ENCODE measurements around the gene PEX7.

- no peak for TF ChIP-seq CTCF (IDR thresholded peaks at IDR 0.05)
- TF ChIP-seq POLR2A (IDR thresholded peaks at IDR 0.05), result no peak
These were observed 137.1 kb downstream of the PEX7 start for GRCh38 chr6:136959471-136959891.

All from tibial nerve (tissue), 3 donors.